ENCODE measurements around the gene DKK3.

The DKK3 gene

GRCh38 chr11:11988099-11988651 lies 20.3 kb downstream of the DKK3 start:
- peak; percentile 59 for ATAC-seq

DNA sequence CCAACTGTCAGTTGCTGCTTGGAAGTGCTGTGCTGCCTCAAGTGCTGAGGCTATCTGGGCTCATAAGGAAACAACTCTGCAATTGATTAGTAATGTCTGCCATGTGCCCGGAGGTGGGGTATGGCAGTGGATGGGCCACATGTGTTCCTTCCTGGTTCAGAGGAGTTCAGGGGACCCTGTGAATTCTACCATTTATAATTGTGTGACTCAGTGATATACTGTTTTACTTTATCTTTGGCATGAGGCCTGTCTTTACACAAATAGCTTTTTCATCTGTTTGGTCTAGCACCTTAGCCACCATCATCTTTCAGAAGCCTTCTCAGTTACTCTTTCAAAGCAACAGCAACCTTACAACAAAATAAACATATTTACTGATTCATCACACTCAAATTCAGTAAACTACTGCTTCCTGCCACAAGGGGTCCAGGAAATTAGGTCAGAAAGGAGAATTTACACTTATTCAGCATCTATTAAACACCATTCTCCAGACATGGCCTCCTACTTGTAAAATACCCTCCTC lies 20.9 kb downstream of the DKK3 start:
- no peak; the same call in 2 of the 3 replicates for ATAC-seq
- TF ChIP-seq ZFP3 (CRISPR knock-in tag; IDR thresholded peaks at IDR 0.05): 0 out of 2 replicates have a peak, but pooled peaks have one; percentile 9
- no peak for TF ChIP-seq ZNF8 (CRISPR knock-in tag; IDR thresholded peaks at IDR 0.05)

More at GRCh38 chr11:11988099-11988651, 20.3 kb downstream of the DKK3 start:
- peak; percentile 10; the same call in 1 of the 2 replicates for TF ChIP-seq ZFP3 (CRISPR knock-in tag; IDR thresholded peaks at IDR 0.05)
- no peak for TF ChIP-seq CSDC2 (CRISPR knock-in tag; IDR thresholded peaks at IDR 0.05)

DNA sequence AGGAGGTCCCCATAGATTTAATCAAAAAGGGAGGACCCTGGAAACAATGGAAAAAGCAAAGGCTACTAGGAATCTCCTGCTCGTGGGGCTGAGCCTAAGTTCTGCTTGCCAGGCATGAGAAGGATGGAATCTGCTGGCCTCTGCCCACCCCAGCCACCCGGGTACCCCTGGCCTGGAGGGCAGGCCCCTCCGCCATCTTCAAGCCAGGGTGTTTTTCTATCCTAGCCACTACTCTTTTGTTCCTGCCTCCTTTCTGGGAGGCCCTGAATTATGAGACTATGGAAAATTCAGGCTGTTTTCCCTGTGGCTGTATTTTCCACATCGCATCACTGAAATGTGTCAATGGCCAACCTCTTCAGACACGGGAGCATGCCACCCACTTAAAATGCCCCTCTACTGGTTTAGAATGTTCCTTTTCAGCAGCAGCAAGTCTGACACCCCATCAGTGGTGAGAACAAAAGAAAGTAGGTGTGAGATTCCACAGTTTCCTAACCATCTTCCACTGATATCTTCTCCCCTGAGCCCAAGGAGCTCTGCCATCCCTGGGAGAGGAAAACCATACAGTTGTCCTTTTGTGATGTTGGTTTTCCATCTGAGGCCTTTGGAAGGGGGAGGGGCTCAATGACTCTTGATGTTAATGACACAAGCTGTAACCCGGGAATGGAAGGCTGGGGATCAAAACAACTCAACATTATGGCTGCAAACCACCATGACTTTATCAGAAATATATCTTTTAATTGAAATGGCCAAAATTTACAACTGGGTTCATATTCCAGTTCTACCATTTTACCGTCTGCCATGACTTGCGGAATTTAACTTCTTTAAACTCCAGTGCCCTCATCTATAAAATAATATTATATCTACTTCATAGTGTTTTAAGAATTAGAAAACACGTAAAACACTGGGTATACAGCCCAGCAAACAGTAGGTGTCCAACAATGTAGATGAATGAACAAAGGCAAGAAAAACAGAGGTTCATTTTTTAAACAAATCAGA lies 22.2 kb downstream of the DKK3 start:
- TF ChIP-seq SNAI2 (CRISPR knock-in tag; IDR thresholded peaks at IDR 0.05): no peak
- TF ChIP-seq ZFP3 (CRISPR knock-in tag; IDR thresholded peaks at IDR 0.05): no peak
- no peak for TF ChIP-seq ZNF565 (CRISPR knock-in tag; conservative IDR thresholded peaks at IDR 0.05; ENCODE audit: low read depth)
- TF ChIP-seq TCF4 (CRISPR knock-in tag; IDR thresholded peaks at IDR 0.05; ENCODE audit: borderline replicate concordance): no peak
- no peak for TF ChIP-seq GLIS3 (CRISPR knock-in tag; IDR thresholded peaks at IDR 0.05)
- TF ChIP-seq, protein P1, sequence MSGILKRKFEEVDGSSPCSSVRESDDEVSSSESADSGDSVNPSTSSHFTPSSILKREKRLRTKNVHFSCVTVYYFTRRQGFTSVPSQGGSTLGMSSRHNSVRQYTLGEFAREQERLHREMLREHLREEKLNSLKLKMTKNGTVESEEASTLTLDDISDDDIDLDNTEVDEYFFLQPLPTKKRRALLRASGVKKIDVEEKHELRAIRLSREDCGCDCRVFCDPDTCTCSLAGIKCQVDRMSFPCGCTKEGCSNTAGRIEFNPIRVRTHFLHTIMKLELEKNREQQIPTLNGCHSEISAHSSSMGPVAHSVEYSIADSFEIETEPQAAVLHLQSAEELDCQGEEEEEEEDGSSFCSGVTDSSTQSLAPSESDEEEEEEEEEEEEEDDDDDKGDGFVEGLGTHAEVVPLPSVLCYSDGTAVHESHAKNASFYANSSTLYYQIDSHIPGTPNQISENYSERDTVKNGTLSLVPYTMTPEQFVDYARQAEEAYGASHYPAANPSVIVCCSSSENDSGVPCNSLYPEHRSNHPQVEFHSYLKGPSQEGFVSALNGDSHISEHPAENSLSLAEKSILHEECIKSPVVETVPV (CRISPR knock-in tag; IDR thresholded peaks at IDR 0.05): no peak

GRCh38 chr11:11985016-11985715 lies 23.3 kb downstream of the DKK3 start:
- peak; percentile 27; the same call in 2 of the 3 replicates for ATAC-seq
- TF ChIP-seq GLIS3 (CRISPR knock-in tag; IDR thresholded peaks at IDR 0.05): no peak
- TF ChIP-seq RARB (CRISPR knock-in tag; IDR thresholded peaks at IDR 0.05): no peak
- no peak for TF ChIP-seq PATZ1 (CRISPR knock-in tag; IDR thresholded peaks at IDR 0.05; ENCODE audit: borderline replicate concordance)
- no peak for TF ChIP-seq PPARA (CRISPR knock-in tag; IDR thresholded peaks at IDR 0.05; ENCODE audit: borderline replicate concordance)
- no peak for TF ChIP-seq CSDC2 (CRISPR knock-in tag; IDR thresholded peaks at IDR 0.05)
- no peak for TF ChIP-seq ZNF8 (CRISPR knock-in tag; IDR thresholded peaks at IDR 0.05)
- no peak for TF ChIP-seq OSR1 (CRISPR knock-in tag; IDR thresholded peaks at IDR 0.05)
- no peak for TF ChIP-seq BACH2 (CRISPR knock-in tag; IDR thresholded peaks at IDR 0.05; ENCODE audit: borderline replicate concordance)
- TF ChIP-seq ZNF70 (CRISPR knock-in tag; IDR thresholded peaks at IDR 0.05): no peak
- TF ChIP-seq ZC3H10 (CRISPR knock-in tag; IDR thresholded peaks at IDR 0.05): no peak

More for the DNA sequence above, 22.2 kb downstream of the DKK3 start:
- no peak for ATAC-seq

GRCh38 chr11:11984563-11984962 lies 23.9 kb downstream of the DKK3 start:
- no peak for ATAC-seq
- TF ChIP-seq OSR1 (CRISPR knock-in tag; IDR thresholded peaks at IDR 0.05): no peak
- no peak for TF ChIP-seq POU6F1 (CRISPR knock-in tag; IDR thresholded peaks at IDR 0.05; ENCODE audit: borderline replicate concordance, low read depth)
- no peak for TF ChIP-seq ZFP3 (CRISPR knock-in tag; IDR thresholded peaks at IDR 0.05)
- TF ChIP-seq PPARA (CRISPR knock-in tag; IDR thresholded peaks at IDR 0.05; ENCODE audit: borderline replicate concordance): no peak
- TF ChIP-seq ZNF565 (CRISPR knock-in tag; conservative IDR thresholded peaks at IDR 0.05; ENCODE audit: low read depth): no peak
- TF ChIP-seq ZFP30 (CRISPR knock-in tag; IDR thresholded peaks at IDR 0.05): no peak
- no peak for TF ChIP-seq RARB (CRISPR knock-in tag; IDR thresholded peaks at IDR 0.05)
- no peak for TF ChIP-seq PATZ1 (CRISPR knock-in tag; IDR thresholded peaks at IDR 0.05; ENCODE audit: borderline replicate concordance)
- TF ChIP-seq ZNF70 (CRISPR knock-in tag; IDR thresholded peaks at IDR 0.05): no peak
- no peak for TF ChIP-seq ESRRG (CRISPR knock-in tag; IDR thresholded peaks at IDR 0.05)
- TF ChIP-seq ZNF8 (CRISPR knock-in tag; IDR thresholded peaks at IDR 0.05): no peak
- no peak for TF ChIP-seq TCF4 (CRISPR knock-in tag; IDR thresholded peaks at IDR 0.05; ENCODE audit: borderline replicate concordance)
- no peak for TF ChIP-seq TSHZ2 (CRISPR knock-in tag; IDR thresholded peaks at IDR 0.05)

All from SK-N-SH treated with all-trans-retinoic acid at 6 μM for 48 hours (cell line).